Panc1 (cell line): ENCODE measurements around the gene WDFY3. TPM values are rescaled to one million over a fixed set of nuclear protein-coding genes. Genes with fewer than 3 reads are reported as not detected.

Source experiments
- ATAC-seq: fragments of 200-7000 bp; cut with Tn5 transposase; 2 replicates; pipeline ENCODE4 v1.9.1; 2020; ENCODE audit warnings: mild to moderate bottlenecking, moderate library complexity
- BruUV-seq: library from RNA; stranded (reverse); fragments of 400-500 nt; replicated peaks from 2 replicates; lab custom pipeline; 2021; lab: Mats Ljungman, UMichigan
- CTCF ChIA-PET: fragments of 300-600 bp; sonication (Branson Sonifier 250); formaldehyde crosslinking; loops from one replicate; lab custom pipeline; 2022; ENCODE audit warnings: antibody characterized with exemption; lab: Charles Lee
- POLR2A ChIA-PET: fragments of 300-600 bp; sonication (Branson Sonifier 250); formaldehyde crosslinking; loops from one replicate; lab custom pipeline; 2022; ENCODE audit warnings: antibody characterized with exemption; lab: Charles Lee
- DNase-seq: peaks from one replicate; pipeline ENCODE4 v3.0.0-alpha.2; 2010; ENCODE audit warnings: low read depth, low spot score
- H3K27ac ChIP-seq: 2 replicates; pipeline ENCODE4 v1.5.1; 2011; ENCODE audit warnings: mild to moderate bottlenecking, low read length, inconsistent platforms
- H3K27me3 ChIP-seq: fragments of 200-500 bp; sonication (Bioruptor generic); 2 replicates; pipeline ENCODE4 v1.6.0; 2014; ENCODE audit warnings: low read length, inconsistent platforms; ENCODE audit not compliant: control insufficient read depth, insufficient read depth
- H3K36me3 ChIP-seq: fragments of 200-500 bp; sonication (Bioruptor generic); 2 replicates; pipeline ENCODE4 v1.5.1; 2014; ENCODE audit warnings: inconsistent platforms, mild to moderate bottlenecking, low read length, moderate library complexity; ENCODE audit not compliant: control insufficient read depth, insufficient read depth
- H3K4me1 ChIP-seq: 2 replicates; pipeline ENCODE4 v1.5.1; 2011; ENCODE audit warnings: inconsistent platforms, mild to moderate bottlenecking, low read length, moderate library complexity; ENCODE audit not compliant: control insufficient read depth, insufficient read depth
- H3K4me3 ChIP-seq, 2 experiments: 2 replicates each; pipeline ENCODE4 v1.5.1; 2011 to 2012; ENCODE audit warnings: low read depth in 2 of 2, low read length in 2 of 2, mild to moderate bottlenecking in 2 of 2, inconsistent platforms in 1 of 2, moderate library complexity in 1 of 2
- H3K9me3 ChIP-seq: fragments of 200-500 bp; sonication (Bioruptor generic); 2 replicates; pipeline ENCODE4 v1.5.1; 2014; ENCODE audit warnings: low read depth, mild to moderate bottlenecking, inconsistent platforms, low read length, moderate library complexity; ENCODE audit not compliant: control insufficient read depth, insufficient read depth
- CTCF ChIP-seq: fragments of 450-650 bp; IDR thresholded peaks from 2 replicates; pipeline ENCODE4 v1.5.1; 2017; ENCODE audit warnings: mild to moderate bottlenecking
- POLR2AphosphoS5 ChIP-seq: IDR thresholded peaks from 2 replicates; pipeline ENCODE4 v1.6.1; 2012; ENCODE audit warnings: mild to moderate bottlenecking, low read depth, low read length, moderate library complexity
- SIN3A ChIP-seq: IDR thresholded peaks from 2 replicates; pipeline ENCODE4 v1.6.1; 2012; ENCODE audit warnings: low read depth, mild to moderate bottlenecking, low read length, moderate library complexity, borderline replicate concordance; ENCODE audit not compliant: insufficient read depth
- TCF7L2 ChIP-seq: IDR thresholded peaks from 2 replicates; pipeline ENCODE4 v1.6.1; 2011; ENCODE audit warnings: mild to moderate bottlenecking, low read depth, low read length, inconsistent platforms
- in situ Hi-C: cut with HindIII; loops from 2 replicates; pipeline ENCODE4 v1.10.0; 2016; ENCODE audit warnings: low sequenced_read_pairs, low pct_unique_long_range_greater_than_20kb
- intact Hi-C: fragments of 100-400 bp; cut with micrococcal nuclease; formaldehyde crosslinking; loops from one replicate; pipeline ENCODE4 v1.10.0; 2022; ENCODE audit not compliant: unreplicated experiment
- total RNA-seq: library from RNA; stranded (reverse); gene quantifications from one replicate; pipeline ENCODE4 v1.2.1, GENCODE V29; 2021; ENCODE audit not compliant: unreplicated experiment
- TF ChIP-seq, protein P1 (sequence below), 2 experiments: IDR thresholded peaks; 2 replicates each; pipeline ENCODE4 v1.6.1; 2011 to 2012; ENCODE audit warnings: low read depth in 2 of 2, control low read depth in 1 of 2, low read length in 1 of 2, mild to moderate bottlenecking in 1 of 2, moderate library complexity in 1 of 2; ENCODE audit not compliant: insufficient read depth in 1 of 2

WDFY3 gene
- total RNA-seq, 1 experiment from 2014 or later, result 47.8 TPM

DNA sequence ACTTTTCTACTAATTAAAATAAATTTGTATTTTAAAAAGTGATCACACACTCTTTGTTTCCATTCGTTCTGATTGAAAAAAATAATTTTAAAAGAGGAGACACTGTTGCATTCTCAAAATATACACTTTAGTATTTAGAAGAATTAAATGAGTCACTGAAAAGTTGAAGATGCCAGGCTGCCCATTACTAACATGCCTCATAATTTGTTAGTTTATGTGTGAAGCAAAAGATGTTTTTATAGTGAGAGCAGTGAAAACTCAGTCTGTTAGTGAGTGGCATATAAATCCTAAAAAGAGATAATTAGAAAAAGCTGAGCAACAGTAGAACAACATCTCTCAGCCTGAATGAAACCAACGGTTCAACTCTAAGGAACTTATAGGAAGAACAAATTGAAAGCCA is 240.1 kb downstream of the WDFY3 start:
- CTCF ChIA-PET, result no interaction called here
- no peak for ATAC-seq
- Histone ChIP-seq H3K4me3 (no peak overlapping the region), H3K4me1 (no peaks in the 10 kb centered on the region), H3K9me3 (no peaks in the 10 kb centered on the region), H3K27ac (no peak overlapping the region), H3K27me3 (no peaks in the 10 kb centered on the region), H3K36me3 (peaks cover 4% of the 10 kb centered on the region; the same call in 1 of the 2 replicates)
- DNase-seq, result no peak
- intact Hi-C loops, result no loop called here
- POLR2A ChIA-PET, result no interaction called here
- in situ Hi-C loops, result no loop called here
- TF ChIP-seq CTCF, result no peak
- no peak for TF ChIP-seq TCF7L2
- TF ChIP-seq SIN3A, result no peak
- no peak for TF ChIP-seq POLR2AphosphoS5
- TF ChIP-seq, protein P1, sequence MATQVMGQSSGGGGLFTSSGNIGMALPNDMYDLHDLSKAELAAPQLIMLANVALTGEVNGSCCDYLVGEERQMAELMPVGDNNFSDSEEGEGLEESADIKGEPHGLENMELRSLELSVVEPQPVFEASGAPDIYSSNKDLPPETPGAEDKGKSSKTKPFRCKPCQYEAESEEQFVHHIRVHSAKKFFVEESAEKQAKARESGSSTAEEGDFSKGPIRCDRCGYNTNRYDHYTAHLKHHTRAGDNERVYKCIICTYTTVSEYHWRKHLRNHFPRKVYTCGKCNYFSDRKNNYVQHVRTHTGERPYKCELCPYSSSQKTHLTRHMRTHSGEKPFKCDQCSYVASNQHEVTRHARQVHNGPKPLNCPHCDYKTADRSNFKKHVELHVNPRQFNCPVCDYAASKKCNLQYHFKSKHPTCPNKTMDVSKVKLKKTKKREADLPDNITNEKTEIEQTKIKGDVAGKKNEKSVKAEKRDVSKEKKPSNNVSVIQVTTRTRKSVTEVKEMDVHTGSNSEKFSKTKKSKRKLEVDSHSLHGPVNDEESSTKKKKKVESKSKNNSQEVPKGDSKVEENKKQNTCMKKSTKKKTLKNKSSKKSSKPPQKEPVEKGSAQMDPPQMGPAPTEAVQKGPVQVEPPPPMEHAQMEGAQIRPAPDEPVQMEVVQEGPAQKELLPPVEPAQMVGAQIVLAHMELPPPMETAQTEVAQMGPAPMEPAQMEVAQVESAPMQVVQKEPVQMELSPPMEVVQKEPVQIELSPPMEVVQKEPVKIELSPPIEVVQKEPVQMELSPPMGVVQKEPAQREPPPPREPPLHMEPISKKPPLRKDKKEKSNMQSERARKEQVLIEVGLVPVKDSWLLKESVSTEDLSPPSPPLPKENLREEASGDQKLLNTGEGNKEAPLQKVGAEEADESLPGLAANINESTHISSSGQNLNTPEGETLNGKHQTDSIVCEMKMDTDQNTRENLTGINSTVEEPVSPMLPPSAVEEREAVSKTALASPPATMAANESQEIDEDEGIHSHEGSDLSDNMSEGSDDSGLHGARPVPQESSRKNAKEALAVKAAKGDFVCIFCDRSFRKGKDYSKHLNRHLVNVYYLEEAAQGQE (IDR thresholded peaks at IDR 0.05; ENCODE audit: insufficient read depth in 1 of 2, low read depth in 2 of 2, low read length in 1 of 2), result no peak
- BruUV-seq, result no TSS peak

- DNase-seq, result no peak
- TF ChIP-seq SIN3A (no peak), CTCF (no peak)
- Histone ChIP-seq H3K4me3 (no peak overlapping the region), H3K9me3 (no peaks in the 10 kb centered on the region), H3K4me1 (no peaks in the 10 kb centered on the region), H3K27ac (no peak overlapping the region), H3K27me3 (no peaks in the 10 kb centered on the region), H3K36me3 (peaks cover 5% of the 10 kb centered on the region; the same call in 1 of the 2 replicates)
- no TSS peak for BruUV-seq
- no peak for ATAC-seq
- in situ Hi-C loops, result no loop called here
- intact Hi-C loops, result no loop called here
- ChIA-PET POLR2A (no interaction called here), CTCF (no interaction called here)
Observed at GRCh38 chr4:84722720-84723119, 243.8 kb downstream of the WDFY3 start.

GRCh38 chr4:84719115-84719514 is 247.4 kb downstream of the WDFY3 start:
- CTCF ChIA-PET, result no interaction called here
- BruUV-seq, result TSS peak; percentile 26
- ATAC-seq, result no peak
- H3K27ac ChIP-seq, result no peak overlapping the region
- H3K9me3 ChIP-seq, result no peaks in the 10 kb centered on the region
- TF ChIP-seq, protein P1 (IDR thresholded peaks at IDR 0.05; ENCODE audit: insufficient read depth in 1 of 2, low read depth in 2 of 2, low read length in 1 of 2), result no peak
- TF ChIP-seq CTCF (no peak), TCF7L2 (no peak), SIN3A (no peak), POLR2AphosphoS5 (no peak)
- H3K36me3 ChIP-seq, result peaks cover 5% of the 10 kb centered on the region; the same call in 1 of the 2 replicates
- no peaks in the 10 kb centered on the region for H3K4me1 ChIP-seq
- no peaks in the 10 kb centered on the region for H3K27me3 ChIP-seq
- POLR2A ChIA-PET, result no interaction called here
- no peak for DNase-seq
- in situ Hi-C loops, result no loop called here
- intact Hi-C loops, result no loop called here
- no peak overlapping the region for H3K4me3 ChIP-seq
